Heart left ventricle (tissue), 16 donors: ENCODE measurements around the gene PIK3R1. TPM values are rescaled to one million over a fixed set of nuclear protein-coding genes. Genes with fewer than 3 reads are reported as not detected.

Experiments
- ATAC-seq, 4 donors: fragments of 200-7000 bp; cut with Tn5 transposase; one replicate each; pipeline ENCODE4 v1.9.1; 2020 to 2022; ENCODE audit warnings: moderate library complexity in 4 of 4, mild to moderate bottlenecking in 3 of 4, moderate number of reproducible peaks in 1 of 4
- DNase-seq, 5 donors: peaks; one replicate each; pipeline ENCODE4 v3.0.0-alpha.2; 2020
- H3K27ac ChIP-seq, 12 donors: fragments of 200-600 bp; sonication (generic) in 4 of 12; one replicate each; pipeline versions ENCODE4 v1.5.0 to v1.8.0; 2016 to 2022; ENCODE audit warnings: mild to moderate bottlenecking in 2 of 12
- H3K27me3 ChIP-seq, 9 donors: fragments of 200-600 bp; sonication (generic) in 2 of 9; one replicate each; pipeline versions ENCODE4 v1.5.1 to v1.8.0; 2016 to 2022; ENCODE audit warnings: mild to moderate bottlenecking in 3 of 9
- H3K36me3 ChIP-seq, 9 donors: fragments of 200-600 bp; sonication (generic) in 2 of 9; one replicate each; pipeline versions ENCODE4 v1.5.0 to v1.8.0; 2018 to 2022; ENCODE audit warnings: mild to moderate bottlenecking in 2 of 9
- H3K4me1 ChIP-seq, 12 donors: fragments of 200-600 bp; sonication (generic) in 4 of 12; one replicate each; pipeline versions ENCODE4 v1.5.0 to v1.8.0; 2016 to 2022; ENCODE audit warnings: mild to moderate bottlenecking in 3 of 12
- H3K4me3 ChIP-seq, 12 donors: fragments of 200-600 bp; sonication (generic) in 4 of 12; one replicate each; pipeline versions ENCODE4 v1.5.0 to v1.8.0; 2017 to 2022; ENCODE audit warnings: mild to moderate bottlenecking in 9 of 12, moderate library complexity in 4 of 12
- H3K9me3 ChIP-seq, 12 donors: fragments of 200-600 bp; sonication (generic) in 4 of 12; one replicate each; pipeline versions ENCODE4 v1.5.0 to v1.8.0; 2016 to 2022; ENCODE audit warnings: mild to moderate bottlenecking in 1 of 12
- CTCF ChIP-seq, 12 donors: fragments of 200-600 bp; sonication (generic) in 4 of 12; IDR thresholded peaks; one replicate each; pipeline versions ENCODE4 v1.5.0 to v1.8.0; 2018 to 2022; ENCODE audit warnings: antibody characterized with exemption in 12 of 12, mild to moderate bottlenecking in 5 of 12
- POLR2A ChIP-seq, 2 donors: fragments of 450-650 bp; IDR thresholded peaks; one replicate each; pipeline ENCODE4 v1.6.1; 2017; ENCODE audit warnings: antibody characterized with exemption in 2 of 2, mild to moderate bottlenecking in 2 of 2, moderate library complexity in 2 of 2
- WGBS, 4 donors: extraction: QIAGEN DNeasy Blood & Tissue Kit in 2 of 4; methylation state at CpG; one replicate each; pipeline versions ENCODE4 v1.1.5 to v1.1.7; 2013 to 2018; 5-methylcytosine and 5-hydroxymethylcytosine counted together
- intact Hi-C, 10 donors: fragments of 100-400 bp; cut with DNase I; formaldehyde crosslinking; loops; one replicate each; pipeline versions ENCODE4 v1.11.1 to v1.14.2; 2022
- polyA plus RNA-seq, 2 donors: library from polyadenylated mRNA; stranded (reverse); fragments of 200-250 nt; gene quantifications; one replicate each; pipeline ENCODE4 v1.2.3, GENCODE V29; 2013
- total RNA-seq, 9 donors: library from RNA; depleted of rRNA in 2 of 9; stranded (reverse); fragments of >200 nt in 2 of 9; fragmentation: NEBNext Ultra II Directional in 3 of 9; extraction: Animal tissue kit (Norgen Biotek cat#: 25700) in 3 of 9; gene quantifications; one replicate each; pipeline versions ENCODE4 v1.1.0 to v1.2.4, GENCODE V29; 2016 to 2023
- donor health status: ischemic (EF 13 %, LVEDD 7.1; RV severe dilation, severe dysfunction).
- donor health status: healthy with polysubstance abuse.
- donor health status: DM: no; HTN: yes; CAD: no.
- donor health status: DM: no; HTN: no; CAD: no.
- donor health status: ischemic (EF 25% LVEDD 6.9; RV normal size, moderate dysfunction).
- donor health status: ischemic (EF 25% LVEDD 5.7; RV mildly dilated, moderate dysfunction).
- donor health status: healthy.
- donor health status: DM: yes; HTN: yes; CAD: no.
- donor health status: ischemic (EF 35%, LVEDD 5.7; RV mildly dilated, moderate dysfunction).
- donor health status: nonischemic (EF 11% LVEDD 7.7; RV severe dilation, severe dysfunction).
- donor health status: DM: yes; HTN: yes; CAD: no.
- donor health status: PGD.
- donor health status: ischemic (EF 29% LVEDD 5.4; RV normal size, mild dysfunction).
- donor health status: nonischemic (EF 23%, LVEDD 6.1; RV moderate dilation, normal function).

PIK3R1 gene
- total and polyA plus RNA-seq, 11 donors = 16.3 to 221 (median 102) TPM

GRCh38 chr5:68176802-68177479, 38.6 kb upstream of the PIK3R1 start:
- intact Hi-C loops = no loop called here
- H3K9me3 ChIP-seq = no peaks in the 10 kb centered on the region
- no peak for TF ChIP-seq CTCF (IDR thresholded peaks at IDR 0.05)
- no peak overlapping the region for H3K27ac ChIP-seq
- no peaks in the 10 kb centered on the region for H3K36me3 ChIP-seq
- no peak overlapping the region for H3K4me3 ChIP-seq
- no peaks in the 10 kb centered on the region for H3K27me3 ChIP-seq
- DNase-seq = no peak
- ATAC-seq = no peak
- WGBS, 4 donors = 96 to 99% (median 97%) methylated on average over 7 of the region's 7 CpGs
- peaks cover 0 to 9% (median 1%) of the 10 kb centered on the region in 12 donors for H3K4me1 ChIP-seq

- no peaks in the 10 kb centered on the region for H3K9me3 ChIP-seq
- no peaks in the 10 kb centered on the region for H3K27me3 ChIP-seq
- peaks cover 0 to 8% (median 0%) of the 10 kb centered on the region in 12 donors for H3K4me1 ChIP-seq
- no peak overlapping the region for H3K4me3 ChIP-seq
- no peak for TF ChIP-seq POLR2A (IDR thresholded peaks at IDR 0.05)
- no peak for TF ChIP-seq CTCF (IDR thresholded peaks at IDR 0.05)
- DNase-seq (no peak), ATAC-seq (no peak)
- WGBS, 4 donors = 97 to 98% (median 97%) methylated on average over 11 of the region's 11 CpGs
- no peaks in the 10 kb centered on the region for H3K36me3 ChIP-seq
- H3K27ac ChIP-seq = no peak overlapping the region
- intact Hi-C loops = no loop called here
These were observed 37.9 kb upstream of the PIK3R1 start for GRCh38 chr5:68177676-68178075.

- Histone ChIP-seq H3K27me3 (no peaks in the 10 kb centered on the region), H3K4me1 (peaks cover 0 to 8% (median 0%) of the 10 kb centered on the region in 12 donors), H3K27ac (no peak overlapping the region), H3K4me3 (no peak overlapping the region), H3K36me3 (no peaks in the 10 kb centered on the region), H3K9me3 (no peaks in the 10 kb centered on the region)
- intact Hi-C loops = no loop called here
- DNase-seq (no peak), ATAC-seq (no peak)
- TF ChIP-seq CTCF (IDR thresholded peaks at IDR 0.05) = no peak
- TF ChIP-seq POLR2A (IDR thresholded peaks at IDR 0.05) = no peak
- WGBS, 4 donors = 64 to 70% (median 67%) methylated on average over 2 of the region's 2 CpGs
These were observed 37.0 kb upstream of the PIK3R1 start for GRCh38 chr5:68178579-68178978.

GRCh38 chr5:68180121-68181038, 35.2 kb upstream of the PIK3R1 start:
- ATAC-seq (no peak), DNase-seq (no peak)
- Histone ChIP-seq H3K9me3 (no peaks in the 10 kb centered on the region), H3K4me3 (no peak overlapping the region), H3K27ac (no peak overlapping the region), H3K27me3 (no peaks in the 10 kb centered on the region), H3K36me3 (no peaks in the 10 kb centered on the region), H3K4me1 (peaks cover 0 to 8% (median 0%) of the 10 kb centered on the region in 12 donors)
- TF ChIP-seq POLR2A (IDR thresholded peaks at IDR 0.05) (no peak), CTCF (IDR thresholded peaks at IDR 0.05) (no peak)
- intact Hi-C loops = no loop called here
